KOPT-K1 (cell line): ENCODE data around the gene ZFP1.

ENCODE experiments used
- H3K27ac ChIP-seq: fragments of 200-600 bp; sonication (generic); 2 replicates; pipeline ENCODE4 v1.5.1; 2016; ENCODE audit warnings: antibody characterized with exemption, mild to moderate bottlenecking, low read depth, low read length; ENCODE audit not compliant: poor library complexity, severe bottlenecking
- H3K36me3 ChIP-seq: fragments of 200-600 bp; sonication (generic); 2 replicates; pipeline ENCODE4 v1.5.1; 2017; ENCODE audit warnings: antibody characterized with exemption, mild to moderate bottlenecking, low read length, moderate library complexity; ENCODE audit not compliant: insufficient read depth
- H3K9me3 ChIP-seq: fragments of 200-600 bp; sonication (generic); 2 replicates; pipeline ENCODE4 v1.5.1; 2017; ENCODE audit warnings: antibody characterized with exemption, low read length, mild to moderate bottlenecking; ENCODE audit not compliant: insufficient read depth, poor library complexity, severe bottlenecking

The ZFP1 gene

DNA sequence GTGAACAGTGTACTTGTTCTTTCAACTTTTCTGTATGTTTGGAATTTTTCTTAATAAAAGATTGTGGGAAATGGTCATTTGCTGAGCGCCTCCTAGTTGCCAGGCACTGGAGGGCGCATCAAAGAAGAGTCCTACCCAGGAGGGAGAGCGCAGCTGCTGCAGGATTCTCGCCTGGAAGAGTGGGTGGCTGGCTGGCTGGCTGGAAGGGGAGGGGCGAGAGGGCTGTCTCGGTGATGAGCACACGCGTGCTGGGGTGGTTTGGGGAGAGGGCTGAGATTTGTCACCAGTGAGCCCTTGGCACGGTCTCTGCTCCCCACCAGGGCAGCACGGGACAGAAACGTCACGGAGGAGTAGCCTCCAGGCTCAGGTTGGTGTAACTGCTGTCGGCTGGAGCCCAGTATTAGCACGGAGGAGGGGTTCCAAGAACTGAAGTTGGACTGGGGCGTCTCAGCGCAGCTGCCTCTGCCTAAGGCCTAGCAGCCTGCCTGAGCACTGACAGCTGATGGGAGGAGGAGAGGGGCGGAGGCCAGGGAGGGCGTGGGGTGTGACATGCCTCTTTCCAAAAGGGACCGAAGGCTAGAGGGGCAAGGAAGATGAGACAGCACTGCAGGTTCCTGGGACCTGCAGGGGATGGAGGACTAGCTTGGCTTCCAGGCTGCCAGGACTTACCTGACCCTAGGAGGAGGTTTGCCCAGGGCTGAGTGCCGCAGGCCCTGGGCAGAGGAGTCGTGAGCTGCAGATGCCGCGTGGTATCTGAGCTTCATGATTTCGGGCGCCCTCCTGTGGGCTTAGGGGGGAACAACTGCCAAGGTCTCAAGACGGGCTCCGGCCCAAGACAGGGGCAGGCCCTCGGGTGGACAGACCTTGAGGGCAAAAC, 37.4 kb upstream of the ZFP1 start:
- H3K9me3 ChIP-seq = no peaks in the 10 kb centered on the region
- H3K27ac ChIP-seq = peak overlapping the region; percentile 99

DNA sequence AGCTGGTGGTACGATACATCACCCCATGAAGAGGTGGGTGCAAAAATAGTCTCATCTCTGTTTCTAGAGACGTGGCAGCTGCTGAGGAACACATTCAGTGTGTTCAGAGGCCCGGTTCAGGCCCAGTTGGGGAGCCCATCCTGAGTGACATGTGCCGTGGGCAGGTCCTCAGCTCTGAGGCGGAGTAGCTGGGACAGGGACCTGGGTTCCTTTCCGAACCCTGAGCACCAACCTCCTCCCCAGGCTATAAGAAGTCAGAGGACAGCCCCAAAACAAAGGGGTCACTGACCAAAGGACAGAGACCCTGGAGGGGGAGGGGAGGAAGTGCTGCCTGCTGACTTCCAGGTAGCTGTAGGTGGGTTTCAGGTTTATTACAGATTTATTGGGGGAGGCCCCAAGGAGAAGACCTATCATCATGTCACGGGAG, 36.8 kb upstream of the ZFP1 start:
- Histone ChIP-seq H3K36me3 (peaks cover 5% of the 10 kb centered on the region; the same call in 1 of the 2 replicates), H3K9me3 (no peaks in the 10 kb centered on the region), H3K27ac (peak overlapping the region; percentile 99)

More for the DNA sequence above, 37.4 kb upstream of the ZFP1 start:
- H3K36me3 ChIP-seq = peaks cover 12% of the 10 kb centered on the region; the same call in 1 of the 2 replicates

DNA sequence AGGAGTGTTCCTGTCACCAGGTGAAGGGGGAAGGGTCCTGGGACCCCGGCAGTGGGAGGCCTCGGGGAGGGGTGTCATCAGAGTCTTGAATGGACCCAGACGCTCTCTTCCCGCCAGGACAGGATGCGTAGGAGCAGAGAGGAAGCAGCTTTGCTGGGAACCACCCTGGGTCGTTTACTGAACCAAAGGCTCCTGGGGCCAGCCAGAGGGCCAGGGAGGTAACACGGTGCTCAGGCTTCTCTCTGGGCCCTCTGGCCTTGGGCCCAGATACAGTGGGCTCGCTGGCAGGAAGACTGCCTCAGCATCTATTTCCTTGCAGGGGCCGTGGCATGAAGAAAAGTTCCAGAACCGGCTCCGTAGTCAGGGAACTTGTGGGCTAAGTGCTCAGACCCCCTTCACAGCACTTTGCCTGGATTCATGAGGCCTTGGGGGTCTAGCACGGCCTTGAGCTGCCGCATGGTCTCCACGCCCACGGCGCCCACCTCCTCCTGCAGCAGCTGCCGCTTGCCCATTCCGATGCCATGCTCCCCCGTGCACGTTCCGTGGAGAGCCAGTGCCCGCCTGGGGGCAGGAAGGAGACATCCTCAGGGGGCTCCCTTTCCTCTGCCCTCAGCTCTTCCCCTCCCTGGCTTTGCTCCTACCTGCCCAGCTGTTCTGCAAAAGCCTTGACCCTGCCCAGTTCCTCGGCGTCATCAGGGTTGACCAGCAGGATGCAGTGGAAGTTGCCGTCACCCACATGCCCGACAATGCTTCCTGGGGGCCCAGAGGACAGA, 36.2 kb upstream of the ZFP1 start:
- Histone ChIP-seq H3K27ac (peak overlapping the region; percentile 99), H3K36me3 (no peaks in the 10 kb centered on the region), H3K9me3 (no peaks in the 10 kb centered on the region)

DNA sequence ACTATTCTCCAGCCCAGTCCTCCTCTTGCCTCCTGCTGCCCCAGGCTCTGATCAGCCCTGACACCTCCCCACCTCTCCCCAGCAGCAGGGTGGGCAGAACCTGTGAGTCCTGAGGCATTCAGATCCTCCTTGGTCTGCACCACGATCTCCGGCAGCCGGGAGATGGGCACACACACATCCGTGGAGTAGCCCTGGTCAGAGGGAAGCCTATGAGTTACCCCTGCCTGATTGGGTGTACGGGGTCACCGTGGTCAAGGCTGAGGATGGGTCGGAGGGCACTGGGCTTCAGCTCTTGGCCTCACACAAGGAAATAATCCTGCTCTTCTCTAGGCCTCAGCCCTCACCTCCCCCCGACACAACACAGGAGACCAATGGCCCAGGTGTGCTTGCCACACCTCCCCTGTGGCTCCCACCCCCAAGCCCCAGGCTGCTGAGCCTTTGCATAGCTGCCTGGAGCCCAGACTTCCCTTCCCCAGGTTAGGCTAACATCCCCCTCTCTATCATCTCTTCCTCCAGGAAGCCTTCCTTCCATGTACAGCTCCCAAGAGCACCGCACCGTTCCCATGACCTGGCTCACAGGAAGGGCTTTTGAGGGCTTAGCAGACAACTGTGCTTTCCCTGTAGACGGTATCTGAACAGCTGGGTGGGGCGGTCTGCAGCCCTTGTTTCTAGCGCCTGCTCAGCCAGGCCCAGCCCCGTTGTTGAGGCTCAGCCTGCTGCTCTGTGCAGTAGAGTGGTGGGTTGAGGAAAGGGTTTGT, 35.4 kb upstream of the ZFP1 start:
- H3K36me3 ChIP-seq = no peaks in the 10 kb centered on the region
- peak overlapping the region; percentile 99 for H3K27ac ChIP-seq
- no peaks in the 10 kb centered on the region for H3K9me3 ChIP-seq

DNA sequence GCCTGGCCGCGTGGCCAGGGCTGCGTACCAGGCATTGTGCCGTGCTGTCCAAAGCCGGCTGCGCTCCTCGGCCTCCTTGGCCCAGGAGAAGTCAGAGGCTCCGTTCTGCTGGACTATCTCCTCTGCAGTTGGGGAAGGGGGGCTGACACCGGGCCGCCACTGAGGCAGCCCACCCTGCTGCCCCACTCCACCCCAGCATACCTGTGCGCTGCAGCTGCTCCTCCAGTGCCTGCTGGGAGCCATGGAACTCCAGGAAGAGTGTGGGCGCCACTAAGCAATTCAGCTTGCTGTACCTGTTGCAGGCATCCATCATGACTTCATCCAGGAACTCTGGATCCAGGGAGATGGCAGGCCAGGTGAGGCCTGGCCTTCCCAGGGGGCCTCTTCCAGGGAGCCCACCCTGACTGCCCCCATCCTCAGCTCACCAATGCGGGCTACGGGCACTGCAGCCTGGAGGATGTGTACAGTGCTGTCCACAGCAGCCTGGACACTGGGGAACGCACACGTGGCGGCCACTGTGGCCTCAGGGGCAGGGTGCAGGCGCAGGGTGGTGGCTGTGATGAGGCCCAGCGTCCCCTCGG, 34.7 kb upstream of the ZFP1 start:
- Histone ChIP-seq H3K9me3 (no peaks in the 10 kb centered on the region), H3K36me3 (no peaks in the 10 kb centered on the region), H3K27ac (peak overlapping the region; percentile 99)

DNA sequence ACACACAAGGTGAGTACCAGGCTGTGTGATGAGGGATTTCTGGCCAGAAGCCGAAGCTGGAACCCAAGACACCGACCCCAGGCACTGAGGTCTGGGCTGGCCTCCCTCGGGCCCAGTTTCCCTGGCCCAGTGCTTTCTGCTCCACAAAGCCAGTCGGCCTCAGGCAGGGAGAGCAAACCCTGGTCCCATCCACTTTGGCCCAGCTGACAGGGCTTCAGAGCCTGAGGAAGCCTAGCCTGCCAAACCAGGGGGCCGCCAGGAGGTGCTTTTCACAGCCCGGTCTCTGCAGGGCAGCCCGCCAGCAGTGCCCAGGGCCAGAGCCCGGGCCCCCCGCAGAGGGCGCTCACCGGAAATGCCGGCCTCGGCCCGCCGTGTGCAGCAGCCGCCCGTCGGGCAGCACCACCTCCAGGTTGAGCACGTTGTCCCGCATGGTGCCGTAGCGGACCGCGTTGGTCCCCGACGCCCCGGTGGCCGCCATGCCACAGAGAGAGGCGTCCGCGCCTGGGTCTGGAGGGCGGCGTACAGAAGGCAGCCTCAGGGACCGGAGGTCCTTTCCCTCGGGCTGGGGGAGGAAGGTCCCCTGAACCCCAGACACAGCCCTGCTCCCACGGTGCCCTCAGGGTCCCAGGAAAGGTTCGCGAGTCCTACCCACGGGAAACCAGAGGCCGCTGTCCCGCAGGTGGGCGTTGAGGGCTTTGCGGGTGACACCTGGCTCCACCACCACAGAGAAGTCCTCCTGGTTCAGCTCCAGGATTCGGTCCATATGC, 34.0 kb upstream of the ZFP1 start:
- no peaks in the 10 kb centered on the region for H3K36me3 ChIP-seq
- no peaks in the 10 kb centered on the region for H3K9me3 ChIP-seq
- no peak overlapping the region for H3K27ac ChIP-seq

DNA sequence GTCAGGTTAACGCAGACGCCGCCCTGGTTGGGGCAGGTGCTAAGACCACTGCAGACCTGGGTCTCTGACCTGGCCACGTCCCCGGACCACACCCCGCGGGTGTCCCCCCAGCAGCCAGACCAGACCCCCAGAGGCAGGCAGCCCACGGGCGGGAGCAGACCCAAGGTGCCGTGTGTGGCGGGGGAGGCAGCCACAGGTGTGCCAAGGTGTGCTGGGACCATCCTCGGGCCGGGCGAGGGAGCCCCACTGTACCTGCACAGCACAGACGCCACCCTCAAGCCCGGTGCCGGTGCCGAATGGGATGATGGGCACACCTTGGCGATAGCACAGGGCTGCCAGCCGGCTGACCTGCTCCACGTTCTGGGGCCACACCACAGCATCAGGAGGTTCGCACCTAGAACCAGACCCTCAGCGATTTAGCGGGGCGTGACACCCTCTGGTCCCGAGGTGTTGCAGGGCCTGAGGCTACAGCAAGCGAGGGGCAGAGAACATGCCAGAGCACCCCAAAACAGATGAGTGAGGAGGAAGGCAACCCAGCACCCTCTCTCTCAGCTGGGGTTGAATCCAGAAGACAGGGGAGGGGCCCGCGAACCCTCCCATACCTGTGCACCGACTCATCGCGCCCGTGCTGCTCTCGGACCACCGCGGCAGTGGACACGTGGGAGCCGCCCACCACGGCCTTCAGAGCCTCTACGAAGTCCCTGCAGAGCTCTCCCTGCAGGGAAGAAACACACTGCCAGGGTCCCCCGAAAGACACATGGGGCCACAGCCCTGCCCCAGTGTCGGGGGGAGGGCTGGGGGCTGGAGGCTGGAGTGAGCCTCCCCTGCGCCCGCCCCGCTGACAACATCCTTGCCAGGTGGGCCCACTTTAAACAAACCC, 33.1 kb upstream of the ZFP1 start:
- H3K9me3 ChIP-seq = no peaks in the 10 kb centered on the region

DNA sequence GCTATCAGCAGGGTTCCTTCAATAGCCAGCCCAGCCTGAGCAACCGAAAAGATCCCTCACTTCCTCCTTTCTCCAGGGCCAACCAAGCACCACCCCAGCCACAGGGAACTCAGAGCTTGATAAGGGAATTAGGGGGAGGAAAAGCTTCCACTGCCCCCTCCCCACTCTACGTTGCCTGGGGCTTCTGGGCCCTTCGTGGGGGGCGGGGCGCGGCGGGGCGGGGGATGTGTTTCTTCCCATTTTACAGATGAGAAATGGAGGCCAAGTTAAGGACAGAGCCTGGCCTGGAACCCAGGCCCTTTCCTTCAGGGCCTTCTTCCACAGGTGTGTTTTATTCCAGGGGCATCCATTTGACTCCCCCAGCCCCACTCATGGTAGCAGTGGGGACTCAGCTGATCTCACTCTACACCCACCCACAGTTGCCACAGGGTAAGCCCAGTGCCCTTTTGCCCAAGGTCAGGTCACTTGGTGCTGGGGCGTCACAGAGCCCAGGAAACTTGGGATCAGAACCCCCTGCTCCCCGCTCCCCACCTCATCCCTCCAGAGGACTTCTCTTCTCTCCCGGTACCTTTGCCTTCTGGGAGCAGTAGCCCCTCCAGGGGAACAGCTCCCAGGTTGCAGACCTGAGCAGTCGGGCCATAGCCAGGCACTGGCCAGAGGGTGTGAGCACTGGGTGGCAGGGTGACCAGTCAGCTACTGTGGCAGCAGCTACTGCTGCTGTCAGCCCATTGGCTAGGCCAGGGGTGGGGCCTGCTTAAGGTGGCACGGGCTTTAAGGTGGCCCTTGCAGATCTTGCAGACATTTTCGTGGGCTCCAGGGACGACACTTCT, 32.0 kb upstream of the ZFP1 start, which contains the start of gene LDHD:
Gene LDHD, minus strand, starts transcription at position 700 of the 830 bp plus-strand sequence. Its CDS starts 60 bp downstream, at position 640.
- H3K9me3 ChIP-seq = peaks cover 4% of the 10 kb centered on the region
- no peaks in the 10 kb centered on the region for H3K36me3 ChIP-seq
- H3K27ac ChIP-seq = no peak within 1 kb of the TSS

More for the DNA sequence above, 33.1 kb upstream of the ZFP1 start:
- no peaks in the 10 kb centered on the region for H3K36me3 ChIP-seq
- no peak overlapping the region for H3K27ac ChIP-seq

DNA sequence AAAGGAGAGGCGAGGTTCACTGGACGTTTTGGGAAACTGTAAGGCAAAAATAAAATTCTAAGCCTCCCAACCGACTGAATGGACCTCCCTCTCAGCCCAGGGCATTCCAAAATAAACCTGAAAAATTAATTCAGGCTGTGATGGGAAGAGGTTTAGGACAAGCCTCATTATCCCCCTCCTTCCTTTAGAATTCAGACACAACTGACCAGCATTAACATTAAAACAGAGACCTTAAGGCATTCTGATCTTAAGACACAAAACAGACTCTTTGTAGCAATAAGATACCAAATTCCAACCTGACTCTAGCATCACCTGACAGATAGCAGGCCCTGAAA, 31.4 kb upstream of the ZFP1 start:
- no peak overlapping the region for H3K27ac ChIP-seq
- peaks cover 10% of the 10 kb centered on the region for H3K9me3 ChIP-seq
- no peaks in the 10 kb centered on the region for H3K36me3 ChIP-seq

DNA sequence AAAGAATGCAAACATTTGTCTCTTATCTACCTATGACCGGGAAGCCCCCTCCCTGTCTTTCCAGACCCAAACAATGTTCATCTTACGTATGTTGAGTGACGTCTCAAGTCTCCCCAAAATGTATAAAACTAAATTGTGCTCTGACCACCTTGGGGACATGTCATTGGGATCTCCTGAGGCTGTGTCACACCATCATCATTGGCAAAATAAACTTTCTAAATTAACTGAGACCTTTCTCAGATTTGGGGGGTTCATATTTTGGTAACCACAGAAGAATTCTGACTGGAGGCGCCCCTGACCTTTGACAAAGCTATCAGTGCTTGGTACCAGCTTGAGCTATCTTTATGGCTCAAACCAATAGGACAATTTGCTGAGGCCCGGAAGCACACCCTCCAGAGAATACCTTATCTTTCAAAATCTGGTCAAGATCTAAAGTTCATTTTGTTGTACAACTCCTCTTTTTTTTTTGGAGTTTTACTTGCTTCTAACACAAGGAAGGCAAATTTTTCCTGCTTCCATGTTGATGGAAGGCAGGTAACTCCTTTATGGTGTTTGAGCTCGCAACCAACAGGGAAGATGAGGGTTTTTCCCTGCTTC, 29.3 kb upstream of the ZFP1 start:
- Histone ChIP-seq H3K27ac (no peak overlapping the region), H3K36me3 (no peaks in the 10 kb centered on the region), H3K9me3 (peaks cover 22% of the 10 kb centered on the region)

DNA sequence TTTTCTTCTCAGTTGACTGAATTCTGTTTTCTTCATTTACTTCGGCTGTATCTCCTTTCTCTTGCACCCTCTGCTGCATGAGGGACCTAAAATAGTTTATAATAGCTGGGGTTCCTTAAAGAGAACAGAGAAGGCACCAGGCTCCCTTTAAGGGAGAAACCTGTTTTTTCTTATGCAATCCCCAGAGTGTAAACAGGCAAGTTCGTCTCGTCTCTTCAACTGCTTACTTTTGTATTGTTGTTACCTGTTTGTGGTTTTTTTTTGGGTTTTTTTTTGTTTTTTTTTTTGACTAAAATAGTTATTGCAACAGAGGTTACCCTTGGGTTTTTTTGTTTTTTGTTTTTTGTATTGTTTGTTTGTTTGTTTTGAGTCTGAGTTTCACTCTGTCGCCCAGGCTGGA, 28.1 kb upstream of the ZFP1 start:
- no peak overlapping the region for H3K27ac ChIP-seq
- H3K36me3 ChIP-seq = no peaks in the 10 kb centered on the region
- peaks cover 22% of the 10 kb centered on the region for H3K9me3 ChIP-seq

DNA sequence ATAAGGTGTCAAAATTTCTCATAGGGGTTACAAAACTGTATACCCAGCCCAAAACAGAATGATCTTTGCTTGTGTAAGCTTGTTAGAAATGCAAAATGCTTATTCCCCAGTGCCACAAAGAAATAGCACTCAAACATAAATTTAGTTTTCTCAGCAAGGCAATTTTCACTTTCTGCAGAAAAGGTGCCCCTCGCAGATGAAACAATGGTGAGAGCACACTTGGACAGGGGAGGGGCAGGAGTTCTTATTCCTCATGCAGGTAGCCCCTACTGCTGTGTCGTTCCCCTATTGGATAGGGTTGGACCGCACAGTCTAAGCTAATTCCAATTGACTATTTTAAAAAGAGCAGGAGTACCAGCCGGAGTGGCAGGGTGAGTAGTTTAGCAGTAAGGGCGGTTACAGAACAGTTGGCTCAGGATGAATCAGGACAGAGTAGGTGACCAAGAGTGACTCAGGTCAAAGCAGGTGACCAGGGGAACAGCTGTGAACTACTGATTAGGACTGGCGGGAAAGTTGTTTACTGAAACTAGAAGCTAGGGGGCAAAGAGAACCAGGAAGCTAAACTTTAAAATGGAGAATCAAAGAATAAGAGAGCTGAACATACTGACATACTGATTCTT, 26.3 kb upstream of the ZFP1 start:
- Histone ChIP-seq H3K9me3 (peaks cover 33% of the 10 kb centered on the region), H3K36me3 (no peaks in the 10 kb centered on the region), H3K27ac (no peak overlapping the region)
